Cardiac fibroblast (primary cell): Measurements from ENCODE around the gene NLRC3.

Source experiments
- DNase-seq, 2 donors: peaks; one replicate each; pipeline versions ENCODE4 v3.0.0 to v3.0.0-alpha.2; 2010; ENCODE audit warnings: low read depth in 2 of 2
- H3K4me3 ChIP-seq, 2 donors: replicated peaks in 1 of 2; 1 replicate in 1 of 2; 2 replicates in 1 of 2; pipeline ENCODE4 v1.5.1; 2011; ENCODE audit warnings: low read depth in 2 of 2, low read length in 2 of 2, mild to moderate bottlenecking in 2 of 2, moderate library complexity in 1 of 2
- CTCF ChIP-seq: IDR thresholded peaks from one replicate; pipeline ENCODE4 v1.5.1; 2011; ENCODE audit warnings: low read depth, mild to moderate bottlenecking, low read length, inconsistent platforms

The NLRC3 gene

GRCh38 chr16:3566990-3567389, 10.2 kb downstream of the NLRC3 start:
- no peak for DNase-seq
- no peak for TF ChIP-seq CTCF
- H3K4me3 ChIP-seq: no peak overlapping the region

- no peak overlapping the region for H3K4me3 ChIP-seq
- DNase-seq: no peak
- TF ChIP-seq CTCF: no peak
These were observed 12.4 kb downstream of the NLRC3 start for GRCh38 chr16:3564889-3565141.

- no peak overlapping the region for H3K4me3 ChIP-seq
- DNase-seq: no peak
- no peak for TF ChIP-seq CTCF
These were observed 12.9 kb downstream of the NLRC3 start for GRCh38 chr16:3564130-3564888.

GRCh38 chr16:3562914-3563480, 14.2 kb downstream of the NLRC3 start:
- no peak for DNase-seq
- H3K4me3 ChIP-seq: no peak overlapping the region
- TF ChIP-seq CTCF: no peak

GRCh38 chr16:3561626-3562025, 15.6 kb downstream of the NLRC3 start:
- DNase-seq: no peak
- no peak overlapping the region for H3K4me3 ChIP-seq
- no peak for TF ChIP-seq CTCF

- DNase-seq: no peak
- no peak overlapping the region for H3K4me3 ChIP-seq
- no peak for TF ChIP-seq CTCF
These were observed 22.8 kb downstream of the NLRC3 start for GRCh38 chr16:3554351-3554928.
